IMR-90 (cell line): ENCODE results near the gene ERRFI1. TPM values are rescaled to one million over a fixed set of nuclear protein-coding genes. Genes with fewer than 3 reads are reported as not detected.

ENCODE experiments used
- ATAC-seq: fragments of 200-7000 bp; cut with Tn5 transposase; 2 replicates; pipeline ENCODE4 v1.9.1; 2020; ENCODE audit warnings: low read depth, mild to moderate bottlenecking, moderate library complexity
- BruUV-seq: library from RNA; stranded (reverse); fragments of 400-500 nt; replicated peaks from 2 replicates; lab custom pipeline; 2021; lab: Mats Ljungman, UMichigan
- CTCF ChIA-PET: fragments of 300-600 bp; formaldehyde crosslinking; extraction: SDS; loops from one replicate; lab custom pipeline; 2021; ENCODE audit warnings: antibody characterized with exemption; lab: Yijun Ruan, JAX
- POLR2A ChIA-PET: fragments of 300-600 bp; sonication (Branson Sonifier 250); formaldehyde crosslinking; loops from one replicate; lab custom pipeline; 2022; ENCODE audit warnings: antibody characterized with exemption; ENCODE audit not compliant: unreplicated experiment; lab: Charles Lee
- DNase-seq: peaks from one replicate; pipeline ENCODE4 v3.0.0; 2013
- H2AFZ ChIP-seq: replicated peaks from 2 replicates; pipeline ENCODE3; 2013; ENCODE audit warnings: low read length, mild to moderate bottlenecking; ENCODE audit not compliant: poor library complexity
- H2AK5ac ChIP-seq: 2 replicates; pipeline ENCODE4 v1.6.1; 2013; ENCODE audit warnings: low read depth, low read length, inconsistent platforms
- H2AK9ac ChIP-seq: replicated peaks from 2 replicates; pipeline ENCODE3; 2013; ENCODE audit warnings: mild to moderate bottlenecking, low read depth, low read length, moderate library complexity; ENCODE audit not compliant: poor library complexity
- H2BK120ac ChIP-seq: 2 replicates; pipeline ENCODE4 v1.6.1; 2013; ENCODE audit warnings: low read depth, low read length, inconsistent platforms
- H2BK15ac ChIP-seq: 3 replicates; pipeline ENCODE4 v1.6.1; 2013; ENCODE audit warnings: low read depth, low read length, inconsistent platforms
- H2BK20ac ChIP-seq: 2 replicates; pipeline ENCODE4 v1.6.1; 2013; ENCODE audit warnings: low read depth, mild to moderate bottlenecking, inconsistent platforms, low read length, moderate library complexity
- H2BK5ac ChIP-seq: 2 replicates; pipeline ENCODE4 v1.6.1; 2013; ENCODE audit warnings: mild to moderate bottlenecking, low read depth, low read length, inconsistent platforms; ENCODE audit not compliant: poor library complexity, severe bottlenecking
- H3K14ac ChIP-seq: replicated peaks from 2 replicates; pipeline ENCODE4 v1.6.1; 2013; ENCODE audit warnings: low read depth, low read length, inconsistent platforms
- H3K18ac ChIP-seq: 2 replicates; pipeline ENCODE4 v1.6.1; 2013; ENCODE audit warnings: low read depth, low read length, control low read depth
- H3K23ac ChIP-seq: 2 replicates; pipeline ENCODE4 v1.6.1; 2013; ENCODE audit warnings: low read depth, low read length, inconsistent platforms
- H3K27ac ChIP-seq: 2 replicates; pipeline ENCODE4 v1.5.1; 2013; ENCODE audit warnings: mild to moderate bottlenecking, control low read depth, low read length; ENCODE audit not compliant: insufficient read depth
- H3K27me3 ChIP-seq: 2 replicates; pipeline ENCODE4 v1.6.1; 2013; ENCODE audit warnings: low read length; ENCODE audit not compliant: control insufficient read depth, insufficient read depth
- H3K36me3 ChIP-seq: 2 replicates; pipeline ENCODE4 v1.6.1; 2013; ENCODE audit warnings: low read length, mixed read lengths; ENCODE audit not compliant: control insufficient read depth, insufficient read depth
- H3K4ac ChIP-seq: 2 replicates; pipeline ENCODE4 v1.6.1; 2013; ENCODE audit warnings: low read depth, low read length, inconsistent platforms
- H3K4me1 ChIP-seq: 2 replicates; pipeline ENCODE4 v1.6.1; 2013; ENCODE audit warnings: low read length, mixed read lengths; ENCODE audit not compliant: control insufficient read depth, insufficient read depth
- H3K4me2 ChIP-seq: 2 replicates; pipeline ENCODE4 v1.6.1; 2013; ENCODE audit warnings: low read depth, mild to moderate bottlenecking, control low read depth, low read length, moderate library complexity
- H3K4me3 ChIP-seq: 2 replicates; pipeline ENCODE4 v1.5.1; 2013; ENCODE audit warnings: low read depth, mild to moderate bottlenecking, control low read depth, low read length, moderate library complexity; ENCODE audit not compliant: insufficient read depth
- H3K56ac ChIP-seq: 2 replicates; pipeline ENCODE4 v1.6.1; 2013; ENCODE audit warnings: low read length, inconsistent platforms; ENCODE audit not compliant: insufficient read depth; ENCODE audit errors: extremely low read depth
- H3K79me1 ChIP-seq, 2 experiments: 2 replicates each; pipeline ENCODE4 v1.6.1; 2013; ENCODE audit warnings: low read length in 2 of 2, inconsistent platforms in 1 of 2, low read depth in 1 of 2
- H3K9ac ChIP-seq: 2 replicates; pipeline ENCODE4 v1.6.1; 2013; ENCODE audit warnings: low read depth, low read length, control low read depth
- H3K9me1 ChIP-seq: 2 replicates; pipeline ENCODE4 v1.6.1; 2013; ENCODE audit warnings: low read length, inconsistent platforms; ENCODE audit not compliant: insufficient read depth
- H3K9me3 ChIP-seq: 2 replicates; pipeline ENCODE4 v1.6.1; 2013; ENCODE audit warnings: low read length; ENCODE audit not compliant: control insufficient read depth, insufficient read depth
- H4K20me1 ChIP-seq: 2 replicates; pipeline ENCODE4 v1.6.1; 2013; ENCODE audit warnings: low read length, inconsistent platforms; ENCODE audit not compliant: insufficient read depth
- H4K5ac ChIP-seq: 2 replicates; pipeline ENCODE4 v1.6.1; 2013; ENCODE audit warnings: mild to moderate bottlenecking, low read depth, low read length, control low read depth
- H4K8ac ChIP-seq, 2 experiments: 2 replicates each; pipeline ENCODE4 v1.6.1; 2013; ENCODE audit warnings: low read depth in 2 of 2, low read length in 2 of 2, control low read depth in 1 of 2, inconsistent platforms in 1 of 2
- H4K91ac ChIP-seq: 2 replicates; pipeline ENCODE4 v1.6.1; 2013; ENCODE audit warnings: low read depth, low read length, inconsistent platforms; ENCODE audit not compliant: insufficient read depth
- CEBPB ChIP-seq: IDR thresholded peaks from 2 replicates; pipeline ENCODE4 v1.6.1; 2012; ENCODE audit warnings: low read depth, low read length, improper control_type of control experiment
- MAZ ChIP-seq: IDR thresholded peaks from 2 replicates; pipeline ENCODE4 v1.6.1; 2012; ENCODE audit warnings: low read depth, mild to moderate bottlenecking, low read length, improper control_type of control experiment, moderate library complexity, borderline replicate concordance
- MXI1 ChIP-seq: IDR thresholded peaks from 2 replicates; pipeline ENCODE4 v1.6.1; 2012; ENCODE audit warnings: low read depth, mild to moderate bottlenecking, low read length, moderate library complexity, borderline replicate concordance
- NFE2L2 ChIP-seq: fragments of 150-350 bp; IDR thresholded peaks from 2 replicates; pipeline ENCODE4 v1.6.1; 2016; ENCODE audit warnings: low read depth, mild to moderate bottlenecking, low read length
- POLR2A ChIP-seq: IDR thresholded peaks from 2 replicates; pipeline ENCODE4 v1.6.1; 2012; ENCODE audit warnings: mild to moderate bottlenecking, low read depth, low read length
- SMC3 ChIP-seq: fragments of 150-350 bp; IDR thresholded peaks from 2 replicates; pipeline ENCODE4 v1.6.1; 2016; ENCODE audit warnings: low read depth, mild to moderate bottlenecking, antibody characterized with exemption, low read length, moderate library complexity
- WGBS, 2 experiments: methylation state at CpG; one replicate each; pipeline versions ENCODE4 v1.1.5 to v1.1.7; 2013; ENCODE audit warnings: missing lambda C conversion rate in 2 of 2; ENCODE audit not compliant: insufficient read length in 1 of 2; ENCODE audit errors: extremely low coverage in 2 of 2; 5-methylcytosine and 5-hydroxymethylcytosine counted together
- dilution Hi-C: fragments of 300-500 bp; cut with HindIII; formaldehyde crosslinking; loops from one replicate; pipeline ENCODE4 v1.14.3; 2018; ENCODE audit warnings: low sequenced_read_pairs; ENCODE audit not compliant: unreplicated experiment
- in situ Hi-C: fragments of 300-500 bp; cut with MboI; formaldehyde crosslinking; loops from 3 replicates; pipeline ENCODE4 v1.14.3; 2019; ENCODE audit warnings: low sequenced_read_pairs, inconsistent platforms, mixed read lengths
- intact Hi-C: fragments of 100-400 bp; cut with micrococcal nuclease; formaldehyde crosslinking; loops from 2 replicates; pipeline ENCODE4 v1.10.0; 2022
- polyA plus RNA-seq, 3 experiments: library from polyadenylated mRNA; depleted of rRNA; stranded (reverse); fragments of >200 nt; gene quantifications; 2 replicates each; pipeline ENCODE4 v1.2.3, GENCODE V29; 2012; ENCODE audit warnings: low replicate concordance in 1 of 3
- total RNA-seq: library from RNA; depleted of rRNA; stranded (reverse); fragments of >200 nt; gene quantifications from 2 replicates; pipeline ENCODE4 v1.2.3, GENCODE V29; 2012

The ERRFI1 gene
- total and polyA plus RNA-seq, 2 of the 4 experiments (the other 2 are of a cell fraction) = 101 to 145 TPM

DNA sequence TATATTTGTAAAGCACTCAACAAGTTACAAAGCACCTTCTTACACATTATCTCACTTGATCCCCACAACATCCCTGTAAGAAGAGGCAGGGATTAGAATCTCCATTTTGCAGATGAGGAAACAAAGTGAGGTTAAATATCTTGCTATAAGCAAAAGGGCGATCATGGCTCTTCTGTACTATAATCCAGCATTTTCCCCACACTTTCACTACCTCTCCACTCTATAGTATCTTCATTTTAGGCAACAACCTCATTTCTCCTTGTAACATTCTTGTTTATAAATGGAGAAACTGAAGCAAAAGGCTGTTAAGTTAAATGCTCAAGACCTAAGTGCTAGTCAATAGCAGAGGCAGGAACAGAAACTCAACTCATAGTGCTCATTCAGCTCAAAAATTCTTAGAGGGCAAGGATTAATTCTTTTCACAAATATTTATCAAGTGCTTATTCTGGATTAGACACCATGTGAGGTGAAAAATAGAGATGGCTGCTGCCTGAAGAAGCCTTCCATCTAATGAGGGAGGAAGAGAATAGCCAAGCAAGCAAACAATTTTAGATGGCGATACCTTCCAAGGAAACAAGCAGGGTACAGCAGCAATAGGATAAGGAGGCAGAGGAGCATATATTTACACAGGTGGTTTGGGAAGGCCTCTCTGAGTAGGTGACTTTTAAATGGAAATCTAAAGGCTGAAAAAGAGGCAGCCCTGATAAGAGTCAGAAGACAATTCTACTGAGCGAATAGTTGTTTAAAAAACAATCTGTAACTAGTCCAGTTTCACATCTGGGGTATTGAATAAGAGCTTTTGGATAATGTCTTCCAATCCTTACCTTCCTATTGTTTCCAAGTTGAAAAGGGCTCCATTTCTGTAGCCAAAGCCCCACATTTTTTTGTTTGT, 3.5 kb downstream of the ERRFI1 start:
- Histone ChIP-seq H3K27me3 (no peaks in the 10 kb centered on the region), H3K79me1 (peaks cover 4 to 63% of the 10 kb centered on the region in 2 experiments; a peak in 2 of 4 replicates), H2BK15ac (no peak overlapping the region), H4K91ac (no peak overlapping the region), H3K4me3 (peak overlapping the region; percentile 66; the same call in 1 of the 2 replicates), H4K20me1 (peaks cover 83% of the 10 kb centered on the region), H2AFZ (no peak overlapping the region), H3K23ac (peak overlapping the region; percentile 49; the same call in 1 of the 2 replicates), H3K4me1 (peaks cover 19% of the 10 kb centered on the region), H2BK5ac (peak overlapping the region; percentile 23), H2AK9ac (no peak overlapping the region), H2AK5ac (no peak overlapping the region), H2BK120ac (no peak overlapping the region), H3K36me3 (peaks cover 3% of the 10 kb centered on the region), H3K14ac (0 out of 2 replicates have a peak overlapping the region, but pooled peaks have one; percentile 7), H3K18ac (no peak overlapping the region), H3K9me1 (peaks cover 14% of the 10 kb centered on the region), H3K27ac (no peak overlapping the region), H3K9ac (peak overlapping the region; percentile 66; the same call in 1 of the 2 replicates), H4K5ac (no peak overlapping the region), H2BK20ac (no peak overlapping the region), H4K8ac (no peak overlapping the region), H3K56ac (no peak overlapping the region), H3K4me2 (peak overlapping the region; percentile 98), H3K4ac (no peak overlapping the region), H3K9me3 (no peaks in the 10 kb centered on the region)
- no peak for DNase-seq
- ChIA-PET CTCF (interaction anchor here (0.6 kb wide), 2 partner anchors 8 to 195 kb away, joined by 3 read pairs; no protein-coding TSS in a partner anchor), POLR2A (no interaction called here)
- 100% methylated on average over 1 of the region's 3 CpGs; no CpG with 5 or more reads in 1 of the 2 experiments for WGBS, 2 experiments
- TF ChIP-seq MAZ = no peak
- peak; percentile 22 for TF ChIP-seq POLR2A
- TF ChIP-seq NFE2L2 = no peak
- TF ChIP-seq SMC3 = no peak
- TF ChIP-seq MXI1 = no peak
- TF ChIP-seq CEBPB = no peak
- BruUV-seq = no TSS peak
- intact Hi-C loops = loop anchor here (5.0 kb wide), 1 partner anchor 355 kb away; no protein-coding TSS in a partner anchor
- dilution Hi-C loops = loop anchor here (25.0 kb wide), 1 partner anchor 290 kb away; the partner anchor contains the start of gene SLC45A1
- in situ Hi-C loops = no loop called here
- ATAC-seq = no peak
